Endothelial cell of umbilical vein (primary cell): Measurements from ENCODE around the gene C13orf46.
"Not testable (repeated sequence)": the region's sequence is repeated elsewhere in the genome, so short reads cannot be mapped to it uniquely, and the experiment has no call there.

Experiments
- EZH2 ChIP-seq: IDR thresholded peaks from 2 replicates; pipeline ENCODE4 v1.6.1; 2012; ENCODE audit warnings: borderline replicate concordance, low read depth, mild to moderate bottlenecking, moderate library complexity, low read length, inconsistent platforms; ENCODE audit not compliant: severe bottlenecking
- GATA2 ChIP-seq: IDR thresholded peaks from 2 replicates; pipeline ENCODE4 v1.7.0; 2011; ENCODE audit warnings: low read depth, mild to moderate bottlenecking, moderate library complexity, mixed read lengths, low read length; ENCODE audit not compliant: insufficient read length, insufficient read depth
- POLR2A ChIP-seq: IDR thresholded peaks from 2 replicates; pipeline ENCODE4 v1.6.1; 2012; ENCODE audit warnings: low read depth, mild to moderate bottlenecking, control low read depth, low read length
- POLR2AphosphoS5 ChIP-seq: IDR thresholded peaks from 2 replicates; pipeline ENCODE4 v1.6.1; 2012; ENCODE audit warnings: low read depth, mild to moderate bottlenecking, control low read depth, low read length, moderate library complexity; ENCODE audit not compliant: insufficient read depth
- TF ChIP-seq, protein P1 (sequence below), 2 donors: IDR thresholded peaks; 1 replicate in 1 of 2; 2 replicates in 1 of 2; pipeline ENCODE4 v1.5.1; 2011; ENCODE audit warnings: low read length in 2 of 2, mild to moderate bottlenecking in 2 of 2, moderate library complexity in 2 of 2, control low read depth in 1 of 2, inconsistent platforms in 1 of 2, low read depth in 1 of 2; ENCODE audit not compliant: insufficient read depth in 1 of 2; ENCODE audit errors: extremely low read depth in 1 of 2
- TF ChIP-seq, protein P2 (sequence below): IDR thresholded peaks from 2 replicates; pipeline ENCODE4 v1.6.1; 2011; ENCODE audit not compliant: insufficient read depth, insufficient read length

DNA sequence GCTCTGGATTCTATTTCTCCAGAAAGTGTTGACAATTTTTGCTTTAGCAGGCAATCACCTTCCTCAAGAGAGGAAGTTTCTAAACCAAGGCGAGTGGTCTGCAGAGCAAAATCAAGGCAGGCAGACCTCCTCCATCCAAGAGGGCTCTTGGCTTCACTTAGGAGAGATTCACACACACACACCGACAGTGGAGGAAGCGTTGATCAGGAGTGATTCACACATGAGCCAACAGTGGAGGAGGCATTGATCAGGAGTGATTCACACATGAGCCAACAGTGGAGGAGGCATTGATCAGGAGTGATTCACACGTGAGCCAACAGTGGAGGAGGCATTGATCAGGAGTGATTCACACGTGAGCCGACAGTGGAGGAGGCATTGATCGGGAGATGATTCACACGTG is 60.5 kb downstream of the C13orf46 start:
- TF ChIP-seq, protein P1, sequence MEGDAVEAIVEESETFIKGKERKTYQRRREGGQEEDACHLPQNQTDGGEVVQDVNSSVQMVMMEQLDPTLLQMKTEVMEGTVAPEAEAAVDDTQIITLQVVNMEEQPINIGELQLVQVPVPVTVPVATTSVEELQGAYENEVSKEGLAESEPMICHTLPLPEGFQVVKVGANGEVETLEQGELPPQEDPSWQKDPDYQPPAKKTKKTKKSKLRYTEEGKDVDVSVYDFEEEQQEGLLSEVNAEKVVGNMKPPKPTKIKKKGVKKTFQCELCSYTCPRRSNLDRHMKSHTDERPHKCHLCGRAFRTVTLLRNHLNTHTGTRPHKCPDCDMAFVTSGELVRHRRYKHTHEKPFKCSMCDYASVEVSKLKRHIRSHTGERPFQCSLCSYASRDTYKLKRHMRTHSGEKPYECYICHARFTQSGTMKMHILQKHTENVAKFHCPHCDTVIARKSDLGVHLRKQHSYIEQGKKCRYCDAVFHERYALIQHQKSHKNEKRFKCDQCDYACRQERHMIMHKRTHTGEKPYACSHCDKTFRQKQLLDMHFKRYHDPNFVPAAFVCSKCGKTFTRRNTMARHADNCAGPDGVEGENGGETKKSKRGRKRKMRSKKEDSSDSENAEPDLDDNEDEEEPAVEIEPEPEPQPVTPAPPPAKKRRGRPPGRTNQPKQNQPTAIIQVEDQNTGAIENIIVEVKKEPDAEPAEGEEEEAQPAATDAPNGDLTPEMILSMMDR (IDR thresholded peaks at IDR 0.05; ENCODE audit: extremely low read depth in 1 of 2, insufficient read depth in 1 of 2, low read depth in 1 of 2, low read length in 2 of 2), result not testable (repeated sequence)
- TF ChIP-seq POLR2A, POLR2AphosphoS5, EZH2, GATA2: not testable (repeated sequence)
- TF ChIP-seq, protein P2, sequence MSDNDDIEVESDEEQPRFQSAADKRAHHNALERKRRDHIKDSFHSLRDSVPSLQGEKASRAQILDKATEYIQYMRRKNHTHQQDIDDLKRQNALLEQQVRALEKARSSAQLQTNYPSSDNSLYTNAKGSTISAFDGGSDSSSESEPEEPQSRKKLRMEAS, result not testable (repeated sequence)
